Activated CD4-positive, CD25-positive, alpha-beta regulatory T cell treated with anti-CD3 and anti-CD28 coated beads, Interleukin-2, amount 50 U/mL, for 24 hours (primary cell): ENCODE measurements around the gene FGF6.

Source experiments
- ATAC-seq, 2 donors: fragments of 150-1000 bp; cut with Tn5 transposase; one replicate each; pipeline ENCODE4 v1.10.0; 2021; ENCODE audit warnings: mild to moderate bottlenecking in 1 of 2, moderate library complexity in 1 of 2

Gene FGF6

DNA sequence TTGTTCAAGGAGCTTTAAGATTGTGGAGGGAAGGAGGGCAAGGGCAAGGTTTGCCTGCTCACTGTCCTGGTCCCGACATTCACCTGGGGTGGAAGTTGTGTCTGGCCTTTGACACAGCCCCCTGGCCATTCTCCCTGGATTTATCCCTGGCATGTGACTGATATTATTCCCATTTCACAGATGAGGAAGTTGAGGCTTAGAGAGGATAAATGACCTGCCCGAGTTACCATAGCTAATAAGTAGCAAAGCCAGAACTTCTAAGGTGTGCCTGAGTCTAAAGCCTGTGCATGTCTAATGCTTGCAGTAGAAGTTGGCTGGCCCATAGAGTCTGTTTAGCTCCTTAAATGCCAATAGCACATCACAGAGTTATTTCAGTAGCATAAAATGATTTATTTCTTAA lies 720 bp upstream of the FGF6 start:
- no peak for ATAC-seq

GRCh38 chr12:4444031-4444430 lies 1.6 kb downstream of the FGF6 start:
- no peak for ATAC-seq

DNA sequence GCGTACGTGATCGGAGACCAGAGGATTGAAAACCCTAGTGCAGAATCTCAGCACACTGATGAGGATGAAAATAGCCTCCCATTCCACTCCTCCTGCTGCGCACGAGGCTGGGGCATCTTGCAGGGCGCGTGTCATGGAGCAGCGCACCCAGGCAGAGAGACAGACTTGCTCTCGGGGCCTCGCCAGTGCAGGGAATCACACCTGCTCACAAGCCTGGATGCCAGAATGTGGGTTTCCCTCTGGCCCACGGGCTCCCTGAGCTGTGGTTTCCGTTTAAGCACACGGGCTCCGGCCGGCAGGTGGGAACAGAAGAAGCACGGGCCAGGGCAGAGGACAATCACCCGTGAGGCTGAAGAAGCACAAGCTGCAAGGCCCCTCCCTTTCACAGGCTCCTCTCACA lies 2.0 kb downstream of the FGF6 start:
- ATAC-seq, result no peak

GRCh38 chr12:4441355-4442335 lies 4.0 kb downstream of the FGF6 start:
- no peak for ATAC-seq

GRCh38 chr12:4440187-4440941 lies 5.3 kb downstream of the FGF6 start:
- no peak for ATAC-seq

DNA sequence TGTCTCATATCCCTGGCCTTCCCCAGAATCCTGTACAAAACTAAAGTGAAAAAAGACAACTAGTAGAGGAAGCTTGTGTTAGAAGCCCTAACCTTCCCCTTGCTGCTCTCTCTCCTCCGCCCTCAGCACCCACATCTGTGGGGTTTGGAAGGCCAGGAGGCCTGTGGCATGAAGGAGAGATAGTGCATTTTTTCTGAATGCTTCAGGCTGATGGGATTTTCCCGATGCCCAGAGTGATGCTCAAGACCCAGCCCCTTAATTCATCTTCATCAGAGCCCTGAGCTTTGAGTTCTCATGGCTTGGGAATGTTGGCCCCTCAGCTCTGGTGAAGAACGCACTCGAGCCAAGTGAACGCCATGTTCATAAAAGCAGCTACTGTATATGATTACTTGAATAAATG lies 5.9 kb downstream of the FGF6 start:
- ATAC-seq, result no peak

GRCh38 chr12:4438834-4439596 lies 6.6 kb downstream of the FGF6 start:
- ATAC-seq, result no peak

DNA sequence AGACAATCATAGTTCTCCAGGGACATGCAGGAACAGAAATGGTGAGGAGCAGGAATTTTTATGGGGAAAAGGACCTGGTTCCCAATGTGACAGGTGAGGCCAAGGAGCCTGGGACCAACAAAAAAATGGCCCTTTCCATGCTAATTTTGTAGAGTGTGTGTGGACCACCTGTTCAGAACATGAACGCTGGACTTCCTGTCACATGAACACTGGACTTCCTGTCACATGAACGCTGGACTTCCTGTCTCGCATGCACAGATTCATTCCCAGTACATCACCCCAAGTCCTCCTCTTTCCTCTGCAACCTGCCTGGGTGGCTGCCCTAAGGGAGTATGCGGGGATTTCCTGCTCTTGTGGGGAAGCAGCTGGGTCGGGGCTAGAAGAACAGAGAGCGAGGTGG lies 10.1 kb downstream of the FGF6 start:
- ATAC-seq, result no peak

DNA sequence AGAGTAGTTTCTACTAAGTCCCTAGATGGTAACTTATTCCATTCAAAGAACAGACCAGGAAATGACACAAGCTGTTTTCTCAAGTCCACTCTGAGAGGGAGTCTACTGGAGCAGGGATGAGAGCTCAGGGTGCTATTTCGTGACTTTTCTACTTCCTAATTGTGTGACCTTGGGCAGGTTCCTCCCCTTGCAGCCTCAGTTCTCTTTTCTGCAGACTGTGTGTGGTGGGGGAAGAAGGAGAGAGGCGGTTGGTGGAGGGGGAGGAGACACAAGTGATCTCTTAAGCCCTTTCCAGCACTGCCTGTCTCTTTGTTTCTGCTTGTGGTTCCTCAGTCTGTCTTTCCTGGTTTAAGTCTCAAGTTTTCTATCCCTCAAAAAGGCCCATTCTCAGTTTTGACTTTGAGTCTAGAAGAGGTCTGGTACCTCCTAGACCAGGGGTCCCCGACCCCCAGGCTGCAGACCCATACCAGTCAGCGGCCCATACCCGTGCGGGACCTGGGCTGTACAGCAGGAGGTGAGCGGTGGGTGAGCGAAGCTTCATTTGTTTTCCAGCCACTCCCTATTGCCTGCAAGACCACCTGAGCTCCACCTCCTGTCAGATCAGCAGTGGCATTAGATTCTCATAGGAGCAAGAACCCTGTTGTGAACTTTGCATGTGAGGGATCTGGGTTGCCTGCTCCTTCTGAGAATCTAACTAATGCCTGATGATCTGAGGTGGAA lies 10.7 kb downstream of the FGF6 start:
- no peak for ATAC-seq

DNA sequence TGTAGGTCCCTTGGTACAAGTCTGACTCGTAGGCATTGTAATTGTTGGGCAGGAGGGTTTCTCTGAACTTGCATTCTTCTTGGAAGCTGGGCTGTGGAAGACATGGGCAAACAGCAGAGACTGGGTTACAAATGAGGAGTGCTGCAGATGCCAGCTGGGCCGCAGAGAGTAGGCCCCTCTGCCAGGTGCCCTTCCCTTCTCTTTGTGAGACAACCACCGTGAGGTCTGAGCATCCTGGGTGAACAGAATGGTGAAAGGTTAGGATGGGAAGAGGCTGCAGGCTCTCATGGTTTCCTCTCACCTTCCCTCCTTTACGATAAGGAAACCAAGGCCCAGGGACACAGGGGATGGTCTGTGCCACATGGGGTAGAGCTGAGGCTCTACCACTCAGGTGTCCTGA lies 11.3 kb downstream of the FGF6 start:
- ATAC-seq, result no peak

GRCh38 chr12:4433745-4434058 lies 11.9 kb downstream of the FGF6 start:
- no peak for ATAC-seq

DNA sequence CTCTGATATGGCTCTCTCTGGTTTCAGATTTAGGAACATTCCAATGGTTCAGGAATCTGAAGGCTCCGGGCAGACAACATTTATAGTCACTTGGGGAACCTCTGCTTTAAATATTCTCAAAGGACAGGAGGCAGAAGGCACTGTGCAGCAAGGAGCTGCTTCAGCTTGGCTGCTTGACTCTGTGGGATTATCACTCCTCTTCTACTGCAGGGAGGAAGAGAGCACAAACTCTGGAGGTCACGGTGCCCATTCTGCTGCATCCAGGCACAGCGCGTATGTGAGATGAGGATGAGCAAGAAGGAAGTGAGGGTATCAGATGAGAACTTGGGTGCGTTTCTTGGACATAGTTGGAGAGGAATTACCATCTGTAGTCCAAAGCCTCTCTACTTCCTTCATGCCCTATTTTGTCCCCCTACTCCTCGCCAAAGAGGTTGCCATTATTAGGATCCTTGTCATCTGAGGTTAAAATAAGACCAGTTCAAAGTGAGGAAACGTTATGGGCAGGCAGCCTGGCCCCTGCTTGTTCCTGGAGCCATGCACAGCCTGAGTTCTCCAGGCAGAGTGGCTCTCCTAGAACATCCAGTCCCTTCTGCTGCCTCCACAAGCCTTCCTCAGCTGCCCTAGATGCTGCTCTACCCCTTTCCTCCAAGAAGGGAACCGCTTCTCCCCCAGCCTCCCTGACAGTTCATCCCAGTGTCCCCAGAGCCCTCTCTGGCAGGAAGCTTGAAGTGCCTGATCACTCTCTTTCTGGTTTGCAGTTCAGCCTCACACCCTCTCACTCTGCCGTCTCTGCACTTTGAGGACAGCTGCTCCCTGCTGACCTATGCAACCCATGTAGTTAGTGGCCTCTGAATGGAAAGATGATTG lies 12.5 kb downstream of the FGF6 start:
- no peak for ATAC-seq

GRCh38 chr12:4431866-4432265 lies 13.7 kb downstream of the FGF6 start:
- ATAC-seq, result no peak

DNA sequence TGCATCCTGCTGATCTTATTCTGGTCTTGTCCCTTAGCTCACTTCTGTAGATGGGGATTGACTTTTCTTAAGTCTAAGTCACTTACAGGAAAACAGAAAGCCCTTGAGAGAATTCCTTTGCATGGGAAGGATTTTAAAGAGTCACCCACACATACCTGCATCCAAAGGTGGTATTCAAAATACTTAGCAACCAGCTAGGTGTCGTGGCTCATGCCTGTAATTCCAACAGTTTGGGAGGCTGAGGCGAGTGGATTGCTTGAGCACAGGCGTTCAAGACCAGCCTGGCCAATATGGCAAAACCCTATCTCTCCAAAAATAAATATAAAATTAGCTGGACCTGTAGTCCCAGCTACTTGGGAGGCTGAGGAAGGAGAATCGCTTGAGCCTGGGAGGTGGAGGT lies 14.2 kb downstream of the FGF6 start:
- no peak for ATAC-seq

DNA sequence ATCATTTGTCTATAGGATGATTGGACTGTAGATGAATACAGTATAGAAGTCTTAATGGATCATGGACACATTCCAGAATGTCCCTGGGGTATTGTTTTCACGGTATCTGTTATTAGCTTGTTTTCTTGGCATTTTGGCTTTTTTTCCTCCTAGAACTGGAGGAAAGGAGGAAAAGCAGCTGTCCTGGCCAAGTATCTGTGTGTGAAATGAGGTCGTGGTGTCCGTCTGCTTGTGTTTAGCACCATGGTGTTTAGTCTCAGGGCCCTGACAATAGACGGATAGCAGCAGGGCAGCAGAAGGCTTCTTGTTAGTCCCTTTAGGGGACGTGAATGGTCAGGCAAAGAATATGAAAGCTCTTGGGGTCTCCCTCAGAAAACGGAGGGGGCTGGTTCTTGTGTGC lies 21.2 kb downstream of the FGF6 start:
- ATAC-seq, result no peak

DNA sequence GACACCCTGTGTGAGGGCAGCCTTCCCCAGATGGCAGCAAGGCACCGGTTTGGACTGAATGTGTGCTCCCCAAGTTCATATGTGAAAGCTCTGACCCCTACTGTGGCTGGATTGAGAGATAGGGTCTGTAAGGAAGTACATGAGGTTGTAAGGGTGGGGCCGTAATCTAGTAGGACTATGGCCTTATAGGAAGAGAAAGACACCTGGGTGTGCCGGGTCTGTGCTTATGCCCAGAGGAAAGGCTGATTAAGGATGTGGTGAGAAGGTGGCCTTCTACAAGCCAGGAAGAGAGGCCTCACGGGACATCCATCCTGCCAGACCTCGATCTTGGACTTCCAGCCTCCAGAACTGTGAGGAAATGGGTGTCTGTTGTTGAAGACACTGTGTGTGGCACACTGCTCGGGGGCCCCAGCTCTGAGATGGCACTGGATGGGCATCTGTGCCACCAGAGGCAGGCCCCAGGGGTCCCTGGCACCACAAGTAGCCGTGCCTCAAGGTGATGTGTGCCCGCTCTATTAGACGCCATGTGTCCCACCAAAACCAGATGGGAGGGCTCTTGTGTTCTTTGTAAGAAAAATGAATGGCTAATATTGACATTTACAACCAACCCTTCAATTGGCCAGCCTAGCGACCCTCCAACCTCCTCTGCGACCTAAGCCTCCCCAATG lies 22.0 kb downstream of the FGF6 start:
- ATAC-seq, result no peak

DNA sequence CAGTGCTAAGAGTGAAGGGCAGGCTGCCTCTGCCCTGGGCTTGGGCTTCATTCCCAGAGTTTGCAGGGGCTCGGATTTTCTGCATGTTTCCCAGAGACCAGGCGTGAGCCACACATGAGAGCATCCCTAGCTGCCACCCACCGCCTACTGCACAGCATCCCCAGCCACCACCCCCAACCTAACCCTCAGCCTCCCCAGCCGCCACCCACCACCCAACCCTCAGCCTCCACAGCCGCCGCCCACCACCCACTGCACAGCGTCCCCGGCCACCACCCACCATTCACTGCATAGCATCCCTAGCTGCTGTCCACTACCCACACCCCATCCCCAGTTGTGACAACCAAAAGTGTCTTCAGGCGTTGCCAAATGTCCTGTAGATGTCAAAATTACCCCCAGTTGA lies 22.6 kb downstream of the FGF6 start:
- ATAC-seq, result no peak

- peak in 1 of 2 donors; percentile 33 for ATAC-seq
Measured at GRCh38 chr12:4421590-4422031, 24.0 kb downstream of the FGF6 start.

DNA sequence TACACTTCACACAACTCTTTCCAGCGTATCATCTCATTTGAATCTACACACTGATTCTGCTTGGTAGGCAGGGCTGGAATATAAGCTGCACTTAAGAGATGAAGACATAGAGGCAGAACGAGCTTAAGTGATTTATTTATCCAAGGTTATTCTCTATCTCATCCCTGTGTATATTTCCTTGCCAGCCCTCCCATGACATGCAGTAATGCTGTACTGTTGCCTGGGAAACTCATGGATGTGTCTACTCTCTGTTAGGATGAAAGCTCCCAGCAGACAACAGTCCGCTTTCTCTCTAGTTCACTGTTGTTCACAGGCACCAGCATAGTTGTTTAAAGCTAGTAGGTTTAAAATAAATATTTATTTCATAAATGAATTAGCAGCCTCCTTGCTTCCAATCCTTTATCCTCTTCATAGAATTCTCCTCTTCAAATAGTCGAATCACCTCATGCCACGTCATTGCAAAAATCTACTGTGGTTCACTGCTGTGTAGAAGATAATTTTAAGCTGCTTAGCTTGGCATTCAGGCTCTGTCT lies 25.4 kb downstream of the FGF6 start:
- no peak for ATAC-seq

- ATAC-seq, result no peak
Measured at GRCh38 chr12:4418913-4419312, 26.7 kb downstream of the FGF6 start.

DNA sequence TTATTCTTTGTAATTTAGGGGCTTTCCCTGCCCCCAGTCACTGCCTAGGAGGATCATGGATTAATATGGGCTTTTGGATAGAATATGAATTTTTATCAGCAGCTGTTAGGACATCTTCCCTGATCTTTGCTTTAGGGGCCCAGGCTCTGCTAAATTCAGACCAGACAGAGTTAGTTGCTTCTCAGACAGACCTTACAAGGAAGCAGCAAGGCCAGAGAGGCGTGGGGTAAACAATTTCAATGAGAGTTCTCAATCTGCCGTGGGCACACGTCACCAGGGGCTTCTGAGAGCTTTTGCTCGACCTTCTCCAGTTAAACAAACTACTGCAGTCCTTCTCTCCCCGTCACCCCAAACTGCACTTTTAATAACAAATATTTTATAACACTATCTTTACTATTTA lies 27.7 kb downstream of the FGF6 start:
- no peak for ATAC-seq
